Activated T-cell treated with anti-CD3 and anti-CD28 coated beads, Interleukin-2, amount 50 U/mL, for 4 hours (primary cell): ENCODE measurements around the gene BBS12. TPM values are rescaled to one million over a fixed set of nuclear protein-coding genes. Genes with fewer than 3 reads are reported as not detected.

Experiments
- ATAC-seq, 2 donors: fragments of 200-7000 bp; cut with Tn5 transposase; one replicate each; pipeline ENCODE4 v1.10.0; 2021
- DNase-seq: peaks from one replicate; pipeline ENCODE4 v3.0.0-alpha.2; 2020
- H3K27me3 Mint-ChIP-seq: one replicate; pipeline ENCODE4 v1.8.0; 2021; ENCODE audit warnings: low read depth, mixed read lengths
- H3K36me3 Mint-ChIP-seq: one replicate; pipeline ENCODE4 v1.8.0; 2022; ENCODE audit warnings: mixed read lengths; ENCODE audit not compliant: insufficient read depth
- H3K4me1 Mint-ChIP-seq: one replicate; pipeline ENCODE4 v1.8.0; 2021; ENCODE audit warnings: low read depth, mixed read lengths
- H3K4me3 Mint-ChIP-seq: one replicate; pipeline ENCODE4 v1.8.0; 2021; ENCODE audit warnings: mild to moderate bottlenecking, moderate library complexity, mixed read lengths
- H3K9me3 Mint-ChIP-seq: one replicate; pipeline ENCODE4 v1.8.0; 2021; ENCODE audit warnings: mixed read lengths
- total RNA-seq, 3 donors: library from RNA; stranded (reverse); gene quantifications; one replicate each; pipeline ENCODE4 v1.2.1, GENCODE V29; 2021

Gene BBS12
- total RNA-seq, 3 donors from 2014 or later = 1.2 to 1.3 (median 1.2) TPM

DNA sequence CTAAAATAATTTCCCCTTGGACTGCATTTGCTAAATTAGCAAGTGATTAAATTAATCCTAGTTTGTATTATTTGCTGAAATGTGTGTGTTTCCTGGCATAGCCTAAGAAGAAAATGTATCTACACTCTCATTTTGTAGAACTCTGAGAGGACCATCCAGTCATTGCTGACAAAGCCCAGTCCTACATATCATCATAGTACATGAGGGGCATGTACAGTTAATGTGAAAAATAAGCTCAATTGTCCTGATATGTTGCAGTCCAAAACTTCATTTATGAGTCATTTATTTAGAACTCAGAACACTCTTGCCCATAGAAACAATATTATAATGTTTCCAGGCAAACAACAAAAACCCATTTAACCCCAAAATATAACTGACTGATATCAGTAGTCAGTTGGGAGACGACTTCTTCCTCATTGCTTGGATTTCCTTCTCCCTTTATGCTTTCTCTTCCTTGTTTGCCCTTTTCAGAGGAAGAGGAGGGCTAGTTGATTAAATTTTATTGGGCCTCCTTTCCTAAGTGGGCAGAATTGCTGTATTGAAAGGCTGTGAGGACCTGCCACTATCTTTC lies 26.9 kb upstream of the BBS12 start:
- Mint-ChIP-seq H3K4me1 (peaks cover 42% of the 10 kb centered on the region), H3K4me3 (no peak overlapping the region), H3K36me3 (no peaks in the 10 kb centered on the region), H3K27me3 (peaks cover 3% of the 10 kb centered on the region), H3K9me3 (no peaks in the 10 kb centered on the region)
- ATAC-seq (no peak), DNase-seq (no peak)

- H3K9me3 Mint-ChIP-seq = no peaks in the 10 kb centered on the region
- no peaks in the 10 kb centered on the region for H3K36me3 Mint-ChIP-seq
- DNase-seq (no peak), ATAC-seq (no peak)
- peaks cover 44% of the 10 kb centered on the region for H3K4me1 Mint-ChIP-seq
- peaks cover 3% of the 10 kb centered on the region for H3K27me3 Mint-ChIP-seq
- no peak overlapping the region for H3K4me3 Mint-ChIP-seq
Measured at GRCh38 chr4:122706511-122706910, 26.0 kb upstream of the BBS12 start.

DNA sequence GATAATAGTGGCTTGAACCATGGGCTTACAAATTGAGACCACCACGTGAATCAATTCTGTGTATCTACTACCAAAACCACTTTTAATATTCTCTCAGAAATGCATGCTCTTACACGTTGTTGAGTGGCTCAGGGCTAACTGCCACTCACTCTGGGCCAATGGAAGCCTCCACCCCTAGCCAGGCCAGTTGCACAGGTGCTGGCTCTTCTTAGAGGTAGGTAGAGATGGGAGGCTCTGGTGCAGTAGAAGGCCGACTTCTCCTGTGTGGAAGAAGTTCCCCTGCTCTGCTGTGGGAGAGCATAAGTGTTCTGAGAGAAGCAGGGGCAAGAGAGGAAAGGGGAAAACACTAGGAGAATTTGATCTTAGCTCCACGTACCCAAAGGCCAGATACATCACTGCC lies 25.0 kb upstream of the BBS12 start:
- Mint-ChIP-seq H3K9me3 (no peaks in the 10 kb centered on the region), H3K4me1 (peaks cover 44% of the 10 kb centered on the region), H3K27me3 (peaks cover 3% of the 10 kb centered on the region), H3K36me3 (peaks cover under 1% of the 10 kb centered on the region), H3K4me3 (no peak overlapping the region)
- ATAC-seq (no peak), DNase-seq (no peak)

DNA sequence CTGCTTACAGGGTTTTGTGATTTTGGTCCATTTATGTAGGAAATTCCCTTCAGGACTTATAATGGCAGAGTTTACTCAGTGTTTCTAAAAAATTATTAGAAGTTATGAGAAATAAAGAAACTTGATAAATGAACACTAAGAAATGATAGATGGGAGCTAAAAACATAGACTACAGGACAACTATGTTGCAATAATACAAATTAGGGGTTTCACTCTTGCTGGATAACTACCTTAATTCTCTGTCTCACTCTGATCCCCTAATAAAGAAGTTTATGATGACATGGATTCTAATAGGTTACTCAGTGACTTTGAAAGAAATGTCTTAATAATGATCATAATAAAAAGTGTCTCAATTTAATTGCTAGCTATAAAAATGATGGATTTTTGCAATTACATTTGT lies 23.3 kb upstream of the BBS12 start:
- Mint-ChIP-seq H3K9me3 (no peaks in the 10 kb centered on the region), H3K4me1 (peaks cover 50% of the 10 kb centered on the region)
- ATAC-seq = no peak

GRCh38 chr4:122710434-122711308 lies 21.8 kb upstream of the BBS12 start:
- no peaks in the 10 kb centered on the region for H3K27me3 Mint-ChIP-seq
- peak; percentile 90 to 93 for ATAC-seq
- H3K36me3 Mint-ChIP-seq = peaks cover 2% of the 10 kb centered on the region
- peak overlapping the region; percentile 60 for H3K4me3 Mint-ChIP-seq
- peaks cover 48% of the 10 kb centered on the region for H3K4me1 Mint-ChIP-seq
- peak; percentile 6 for DNase-seq
- no peaks in the 10 kb centered on the region for H3K9me3 Mint-ChIP-seq

More for the DNA sequence above, 23.3 kb upstream of the BBS12 start:
- no peak for DNase-seq
- no peaks in the 10 kb centered on the region for H3K27me3 Mint-ChIP-seq
- peaks cover 2% of the 10 kb centered on the region for H3K36me3 Mint-ChIP-seq
- no peak overlapping the region for H3K4me3 Mint-ChIP-seq

DNA sequence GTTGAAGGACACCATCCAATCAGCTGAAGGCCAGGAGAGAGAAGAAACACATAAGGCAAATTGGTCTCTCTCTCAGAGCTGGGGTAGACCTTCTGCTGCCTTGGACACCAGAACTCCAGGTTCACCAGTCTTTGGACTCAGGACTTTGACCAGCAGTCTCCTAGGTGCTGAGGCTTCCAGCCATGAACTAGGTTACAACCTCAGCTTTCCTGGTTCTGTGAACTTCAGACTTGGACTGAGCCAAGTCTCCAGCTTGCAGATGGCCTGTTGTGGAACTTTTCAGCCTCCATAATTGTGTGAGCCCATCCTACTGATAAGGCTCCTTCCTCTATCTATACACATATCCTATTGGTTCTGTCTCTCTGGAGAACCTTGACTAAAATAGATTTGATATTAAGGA lies 20.6 kb upstream of the BBS12 start:
- no peak for DNase-seq
- peaks cover 2% of the 10 kb centered on the region for H3K36me3 Mint-ChIP-seq
- no peak for ATAC-seq
- H3K9me3 Mint-ChIP-seq = no peaks in the 10 kb centered on the region
- H3K4me3 Mint-ChIP-seq = no peak overlapping the region
- no peaks in the 10 kb centered on the region for H3K27me3 Mint-ChIP-seq
- peaks cover 47% of the 10 kb centered on the region for H3K4me1 Mint-ChIP-seq

- Mint-ChIP-seq H3K36me3 (peaks cover 2% of the 10 kb centered on the region), H3K4me3 (no peak overlapping the region), H3K9me3 (no peaks in the 10 kb centered on the region), H3K27me3 (no peaks in the 10 kb centered on the region), H3K4me1 (peaks cover 46% of the 10 kb centered on the region)
- DNase-seq = no peak
- ATAC-seq = no peak
Measured at GRCh38 chr4:122712782-122713181, 19.7 kb upstream of the BBS12 start.

- ATAC-seq (no peak), DNase-seq (no peak)
- no peaks in the 10 kb centered on the region for H3K27me3 Mint-ChIP-seq
- peaks cover 2% of the 10 kb centered on the region for H3K36me3 Mint-ChIP-seq
- no peaks in the 10 kb centered on the region for H3K9me3 Mint-ChIP-seq
- H3K4me1 Mint-ChIP-seq = peaks cover 40% of the 10 kb centered on the region
- H3K4me3 Mint-ChIP-seq = no peak overlapping the region
Measured at GRCh38 chr4:122715221-122715620, 17.3 kb upstream of the BBS12 start.

DNA sequence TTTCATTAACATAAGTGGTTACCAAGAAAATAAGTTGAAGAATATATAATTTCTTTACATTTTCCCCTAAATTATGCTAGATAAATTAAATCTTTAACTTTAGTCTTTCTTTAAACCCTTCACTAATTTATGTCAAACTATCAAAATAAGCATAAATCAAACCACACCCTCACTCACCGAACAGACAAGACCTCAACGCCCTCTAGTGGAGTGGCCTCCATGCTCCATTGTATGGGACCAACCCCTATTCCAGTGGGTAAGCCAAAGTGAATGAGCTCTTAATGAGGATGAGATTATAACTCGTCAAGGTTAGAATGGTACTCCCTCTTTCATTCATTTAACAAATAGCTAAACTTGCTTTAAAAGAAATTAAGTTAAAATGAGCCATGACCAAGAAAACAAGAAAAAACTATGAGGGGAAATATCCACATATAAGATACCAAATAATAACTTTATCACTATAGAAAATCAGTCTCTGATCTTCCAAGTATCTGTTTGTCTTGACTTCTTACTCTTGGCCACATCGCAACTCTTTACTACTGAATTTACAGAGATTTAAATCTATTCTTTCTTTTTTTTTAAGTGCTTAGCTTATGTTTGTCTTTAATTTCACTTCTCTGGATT lies 15.6 kb upstream of the BBS12 start:
- ATAC-seq (peak; percentile 90 to 94), DNase-seq (peak; percentile 69)
- H3K36me3 Mint-ChIP-seq = peaks cover 2% of the 10 kb centered on the region
- no peaks in the 10 kb centered on the region for H3K9me3 Mint-ChIP-seq
- H3K27me3 Mint-ChIP-seq = no peaks in the 10 kb centered on the region
- peaks cover 24% of the 10 kb centered on the region for H3K4me1 Mint-ChIP-seq
- H3K4me3 Mint-ChIP-seq = no peak overlapping the region

DNA sequence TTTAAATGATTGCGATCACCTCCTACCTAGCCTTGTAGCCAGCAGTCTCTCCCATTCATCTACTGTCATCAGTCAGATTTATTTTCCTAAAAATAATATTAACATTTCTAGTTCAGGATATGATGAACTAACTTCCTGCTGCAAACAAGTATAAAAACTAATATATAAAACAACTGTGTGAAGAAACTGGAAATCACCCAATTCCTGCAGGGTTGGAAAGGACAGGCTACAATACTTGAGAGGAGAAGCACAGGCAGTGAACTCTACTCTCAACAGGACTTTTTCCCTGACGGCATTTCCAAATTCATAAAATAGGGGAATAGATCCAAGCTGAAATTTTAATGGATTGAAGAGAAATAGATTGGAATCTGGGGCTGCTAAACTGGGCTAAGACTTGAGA lies 14.2 kb upstream of the BBS12 start:
- Mint-ChIP-seq H3K36me3 (no peaks in the 10 kb centered on the region), H3K27me3 (peaks cover under 1% of the 10 kb centered on the region), H3K4me1 (peaks cover 16% of the 10 kb centered on the region), H3K4me3 (no peak overlapping the region), H3K9me3 (no peaks in the 10 kb centered on the region)
- DNase-seq = no peak
- ATAC-seq = no peak

- no peaks in the 10 kb centered on the region for H3K9me3 Mint-ChIP-seq
- ATAC-seq (no peak), DNase-seq (no peak)
- no peaks in the 10 kb centered on the region for H3K4me1 Mint-ChIP-seq
- no peak overlapping the region for H3K4me3 Mint-ChIP-seq
- no peaks in the 10 kb centered on the region for H3K36me3 Mint-ChIP-seq
- H3K27me3 Mint-ChIP-seq = peaks cover 6% of the 10 kb centered on the region
Measured at GRCh38 chr4:122722256-122722655, 10.2 kb upstream of the BBS12 start.

- no peak overlapping the region for H3K4me3 Mint-ChIP-seq
- H3K9me3 Mint-ChIP-seq = no peaks in the 10 kb centered on the region
- DNase-seq = no peak
- peaks cover 23% of the 10 kb centered on the region for H3K4me1 Mint-ChIP-seq
- H3K27me3 Mint-ChIP-seq = peaks cover 3% of the 10 kb centered on the region
- no peak for ATAC-seq
- H3K36me3 Mint-ChIP-seq = no peaks in the 10 kb centered on the region
Measured at GRCh38 chr4:122728856-122729255, 3.6 kb upstream of the BBS12 start.

DNA sequence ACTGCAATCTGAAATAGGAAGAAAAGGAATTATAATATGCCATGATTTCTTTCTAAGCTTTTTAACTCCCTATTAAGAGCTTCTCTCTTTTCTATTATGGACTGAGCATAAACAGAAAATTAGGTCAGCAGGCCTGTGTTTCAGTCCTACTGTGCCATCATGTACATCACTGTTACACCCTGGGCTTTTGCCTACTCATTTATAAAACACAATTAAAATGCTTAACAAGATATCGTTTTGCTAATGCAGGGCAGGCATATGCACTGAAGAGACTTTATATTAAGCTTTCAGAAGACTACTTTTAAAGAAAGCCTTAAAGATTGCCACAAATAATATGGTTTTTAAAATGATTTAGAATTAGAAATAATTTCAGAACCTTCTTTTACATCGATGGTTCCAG lies 828 bp upstream of the BBS12 start:
- ATAC-seq = no peak
- H3K9me3 Mint-ChIP-seq = no peaks in the 10 kb centered on the region
- no peak for DNase-seq

DNA sequence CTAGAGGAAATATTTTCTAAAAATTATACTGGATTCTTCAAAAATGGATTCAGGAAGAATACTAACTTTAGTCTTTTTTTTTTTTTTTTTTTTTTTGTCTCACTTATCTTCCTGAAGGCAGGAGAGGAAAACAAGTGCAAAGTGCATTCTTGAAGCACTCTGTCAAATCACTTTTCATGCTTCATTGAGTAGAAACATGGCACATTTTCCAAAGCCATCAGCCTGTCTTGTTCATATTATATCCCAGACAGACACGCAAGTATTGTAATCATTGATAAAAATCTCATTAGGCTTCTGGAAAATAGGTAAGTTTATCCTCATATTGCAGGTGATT lies 1.2 kb downstream of the BBS12 start:
- peaks cover 7% of the 10 kb centered on the region for H3K36me3 Mint-ChIP-seq
- DNase-seq = no peak

More for the DNA sequence above, 828 bp upstream of the BBS12 start:
- peaks cover 28% of the 10 kb centered on the region for H3K4me1 Mint-ChIP-seq
- peak overlapping the region; percentile 11 for H3K4me3 Mint-ChIP-seq
- no peaks in the 10 kb centered on the region for H3K27me3 Mint-ChIP-seq
- peaks cover 3% of the 10 kb centered on the region for H3K36me3 Mint-ChIP-seq

DNA sequence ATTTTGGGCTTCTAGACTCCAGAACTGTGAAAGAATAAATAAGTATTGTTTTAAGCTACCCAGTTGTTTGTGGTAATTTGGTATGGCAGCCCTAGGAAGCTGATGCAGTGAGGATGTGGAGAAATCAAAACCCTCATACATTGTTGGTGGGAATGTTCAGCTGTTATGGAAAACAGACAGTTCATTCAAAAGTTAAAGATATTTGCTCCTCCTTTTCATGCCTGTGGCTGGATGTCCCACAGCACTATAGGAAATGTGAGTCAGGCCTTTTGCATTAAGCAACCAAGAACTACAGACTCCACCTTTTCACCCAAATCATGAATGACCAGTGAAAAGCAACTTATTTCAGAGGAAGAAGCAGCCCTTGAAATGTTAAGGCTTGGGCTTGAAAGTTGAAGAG lies 6.7 kb downstream of the BBS12 start:
- no peak for ATAC-seq
- DNase-seq = no peak
- Mint-ChIP-seq H3K9me3 (no peaks in the 10 kb centered on the region), H3K4me1 (peaks cover 4% of the 10 kb centered on the region), H3K36me3 (peaks cover 19% of the 10 kb centered on the region), H3K4me3 (no peak overlapping the region), H3K27me3 (no peaks in the 10 kb centered on the region)

More for the DNA sequence above, 1.2 kb downstream of the BBS12 start:
- H3K27me3 Mint-ChIP-seq = no peaks in the 10 kb centered on the region
- peak overlapping the region; percentile 98 for H3K4me3 Mint-ChIP-seq
- ATAC-seq = no peak
- peaks cover 28% of the 10 kb centered on the region for H3K4me1 Mint-ChIP-seq
- no peaks in the 10 kb centered on the region for H3K9me3 Mint-ChIP-seq
